Stimulated activated CD4-positive, alpha-beta T cell treated with anti-CD3 and anti-CD28 coated beads, Interleukin-4, amount 100 ng/mL, for 1 hour (primary cell): Measurements from ENCODE around the gene LOC128125822.

Source experiments
- DNase-seq: peaks from one replicate; pipeline ENCODE4 v3.0.0-alpha.2; 2020

The LOC128125822 gene

DNA sequence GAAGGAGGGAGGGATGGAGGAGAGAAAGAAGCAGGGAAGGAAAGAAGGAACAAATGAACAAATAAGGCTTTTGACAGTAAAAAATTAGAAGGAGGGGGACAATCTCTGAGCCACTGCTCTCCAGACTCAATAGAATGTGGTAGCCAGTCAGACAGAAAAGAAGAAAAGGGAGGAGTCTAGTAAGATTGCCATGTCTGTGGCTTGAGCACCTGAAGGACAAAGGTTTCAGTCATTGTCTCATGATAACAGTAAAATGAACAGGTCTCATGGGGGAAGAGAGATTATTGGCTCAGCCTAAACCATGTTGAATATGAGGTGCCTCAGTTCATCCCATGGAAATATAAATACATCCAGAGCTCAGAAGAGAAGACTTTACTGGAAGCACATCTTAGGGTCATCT is 14.0 kb upstream of the LOC128125822 start:
- no peak for DNase-seq

- no peak for DNase-seq
Observed at GRCh38 chr6:63560801-63561287, 11.4 kb upstream of the LOC128125822 start.

DNA sequence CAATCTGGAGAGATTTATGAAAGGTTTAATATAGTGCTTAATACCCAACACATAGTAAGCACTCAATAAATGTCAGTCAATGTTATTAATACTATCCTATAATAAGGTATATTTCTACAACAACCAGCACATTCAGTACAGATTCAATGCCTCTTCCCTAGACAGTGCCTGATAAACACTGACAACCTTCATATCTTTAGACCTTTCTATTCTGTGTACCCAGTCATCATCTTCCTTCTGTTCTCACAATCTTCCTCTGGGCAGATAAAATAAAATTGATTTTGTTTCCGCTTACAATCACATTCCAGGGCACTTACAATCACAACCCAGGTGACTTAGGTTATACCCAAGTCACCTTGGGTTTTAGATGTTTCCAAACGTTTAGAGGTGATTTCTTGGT is 11.0 kb upstream of the LOC128125822 start:
- no peak for DNase-seq

DNA sequence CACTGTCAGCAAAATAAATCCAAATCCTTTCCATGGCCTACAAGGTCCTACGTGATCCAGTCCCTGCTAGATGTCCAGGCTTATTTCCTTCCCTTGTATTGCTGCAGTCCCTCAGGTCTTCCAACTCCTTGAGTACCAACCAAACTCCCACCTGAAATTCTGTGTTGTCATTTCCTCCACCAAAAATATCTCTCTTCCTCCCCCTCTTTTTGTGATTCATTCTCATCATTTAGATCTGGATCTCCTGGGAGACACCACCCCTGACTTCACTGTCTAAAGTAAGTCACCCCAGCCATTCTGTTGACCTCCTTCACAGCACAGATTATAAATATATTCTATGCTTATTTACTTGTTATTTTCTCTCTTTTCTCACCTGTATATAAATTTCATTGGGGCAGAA is 9.0 kb upstream of the LOC128125822 start:
- DNase-seq: no peak

DNA sequence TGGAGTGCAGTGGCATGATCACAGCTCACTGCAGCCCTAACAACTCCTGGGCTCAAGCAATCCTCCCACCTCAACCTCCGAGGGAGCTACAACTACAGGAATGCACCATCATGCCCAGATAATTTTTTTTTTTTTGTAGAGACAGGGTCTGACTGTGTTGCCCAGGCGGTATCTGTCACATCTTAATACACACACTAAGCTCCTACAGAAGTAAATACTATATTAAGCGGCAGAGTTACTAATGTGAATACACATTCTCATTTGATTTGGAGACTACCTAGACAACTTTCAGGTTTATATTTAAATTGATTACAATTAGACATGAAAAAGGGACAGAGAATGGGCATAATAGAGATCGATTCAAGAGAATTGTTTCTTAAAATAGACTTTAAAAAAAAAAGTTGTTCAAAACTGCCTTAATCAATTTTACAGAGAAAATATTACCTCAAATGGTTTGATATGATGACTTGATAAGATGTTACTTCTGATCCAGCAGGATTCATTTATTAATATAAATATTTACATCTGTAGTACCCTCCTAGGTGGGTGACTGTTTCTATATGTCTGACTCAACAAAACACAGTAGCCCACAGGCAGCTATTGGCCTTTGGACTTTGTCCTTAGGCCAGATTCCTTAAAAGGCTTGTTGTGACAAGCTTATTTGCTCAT is 7.1 kb upstream of the LOC128125822 start:
- DNase-seq: no peak

DNA sequence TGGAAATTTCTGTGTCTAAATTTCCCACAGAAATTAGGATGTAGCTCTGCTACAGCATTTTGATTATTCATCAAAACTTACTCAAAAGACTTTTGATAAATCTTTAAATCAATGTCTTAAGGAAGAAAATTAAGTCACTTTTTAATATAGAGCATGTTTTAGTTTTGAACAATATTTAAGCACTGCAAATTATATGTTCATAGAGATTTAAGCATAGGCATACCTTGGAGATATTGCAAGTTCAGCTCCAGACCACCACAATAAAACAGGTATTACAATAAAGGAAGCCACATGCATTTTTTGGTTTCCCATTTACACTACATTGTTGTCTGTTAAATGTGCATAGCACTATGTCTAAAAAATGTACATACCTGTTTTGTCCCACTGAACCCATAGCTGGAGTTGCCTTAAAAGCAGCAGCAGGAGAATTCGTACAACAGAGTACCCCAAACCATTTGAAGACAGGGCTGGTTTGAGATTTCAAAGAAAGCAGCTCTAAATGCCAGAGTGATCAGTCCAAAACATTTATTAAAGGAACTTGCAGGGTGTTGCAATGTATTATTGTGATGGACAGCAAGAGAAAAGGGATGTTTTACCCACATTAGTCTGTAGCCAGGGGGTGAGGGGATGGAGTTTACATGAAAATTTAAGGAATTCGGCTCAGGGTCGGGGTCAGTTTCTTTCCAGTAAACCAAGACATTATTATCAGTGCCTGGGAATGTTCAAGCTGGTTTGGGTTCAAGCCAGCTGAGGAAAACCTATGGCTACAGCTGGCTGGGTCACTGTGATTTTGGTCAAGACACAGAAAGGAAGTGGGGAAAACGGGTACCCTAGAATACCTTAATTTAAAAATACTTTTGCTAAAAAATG is 6.3 kb upstream of the LOC128125822 start:
- DNase-seq: no peak

GRCh38 chr6:63567966-63568365 is 4.3 kb upstream of the LOC128125822 start:
- no peak for DNase-seq

DNA sequence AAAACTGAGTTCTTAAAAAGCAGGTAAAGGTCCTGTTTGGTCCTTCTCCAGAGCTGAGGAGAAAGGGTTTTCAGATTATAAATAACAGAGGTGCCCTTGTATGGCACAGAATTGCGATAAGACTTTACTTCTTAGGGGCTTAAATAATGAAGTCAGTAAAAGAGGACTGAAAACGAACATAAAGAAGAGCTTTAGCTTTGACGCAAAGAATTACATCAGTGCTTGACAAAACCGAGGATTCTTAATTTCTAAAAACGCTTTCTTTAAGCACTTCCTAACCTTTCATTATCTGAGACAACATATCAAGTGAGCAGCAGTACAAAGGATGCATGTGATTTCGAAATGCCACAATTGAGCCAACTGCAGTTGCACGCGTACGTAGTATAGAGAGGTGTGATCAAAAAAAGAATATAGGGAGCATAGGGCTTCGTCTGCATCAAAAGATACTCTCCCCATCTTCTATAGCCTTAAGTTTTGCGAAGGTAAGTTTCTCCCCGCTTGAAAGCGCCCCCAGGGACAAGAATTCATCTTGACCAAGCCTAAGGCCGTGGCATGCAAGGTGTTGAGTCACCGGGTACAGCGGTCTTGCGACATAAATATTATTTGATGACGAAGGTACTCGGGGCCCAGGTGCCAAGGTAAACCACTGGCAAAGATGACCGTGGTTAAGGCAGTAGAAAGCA is 778 bp upstream of the LOC128125822 start:
- DNase-seq: peak; percentile 38

GRCh38 chr6:63572747-63573075 is 431 bp downstream of the LOC128125822 start:
- DNase-seq: no peak

GRCh38 chr6:63573076-63573898 is 1.0 kb downstream of the LOC128125822 start:
- peak; percentile 63 for DNase-seq

DNA sequence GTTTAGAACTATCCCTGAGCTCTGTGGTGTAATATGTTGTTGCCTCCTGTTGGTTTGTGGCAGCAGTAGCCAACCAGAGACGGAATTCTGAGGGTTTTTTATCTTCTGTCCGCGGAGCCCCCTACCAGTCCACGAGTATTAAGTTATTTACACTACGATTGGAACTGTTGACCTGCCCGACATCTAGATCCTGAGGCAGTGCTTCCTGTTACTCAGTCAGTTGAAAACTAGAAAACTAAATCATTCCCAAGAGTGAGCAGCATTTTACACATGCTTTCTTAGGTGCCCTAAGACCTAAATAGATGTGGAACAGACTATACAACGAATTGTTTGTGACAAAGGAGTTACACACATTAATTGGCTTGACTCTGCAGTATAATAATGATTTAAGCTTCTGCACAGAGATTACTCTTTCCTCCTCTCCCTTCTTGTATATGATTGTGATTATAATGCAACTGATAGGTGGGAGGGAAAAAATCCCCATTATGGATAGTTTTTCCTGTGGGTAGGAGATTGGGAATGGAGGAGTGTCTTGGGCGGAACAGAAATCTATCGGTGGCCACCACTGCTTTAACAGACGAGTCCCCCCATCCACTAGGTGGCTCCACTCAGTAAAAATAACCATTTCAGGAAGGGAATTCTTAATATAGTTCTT is 1.7 kb downstream of the LOC128125822 start:
- DNase-seq: peak; percentile 29

- no peak for DNase-seq
Observed at GRCh38 chr6:63574554-63574900, 2.2 kb downstream of the LOC128125822 start.

- no peak for DNase-seq
Observed at GRCh38 chr6:63576147-63576772, 4.0 kb downstream of the LOC128125822 start.

DNA sequence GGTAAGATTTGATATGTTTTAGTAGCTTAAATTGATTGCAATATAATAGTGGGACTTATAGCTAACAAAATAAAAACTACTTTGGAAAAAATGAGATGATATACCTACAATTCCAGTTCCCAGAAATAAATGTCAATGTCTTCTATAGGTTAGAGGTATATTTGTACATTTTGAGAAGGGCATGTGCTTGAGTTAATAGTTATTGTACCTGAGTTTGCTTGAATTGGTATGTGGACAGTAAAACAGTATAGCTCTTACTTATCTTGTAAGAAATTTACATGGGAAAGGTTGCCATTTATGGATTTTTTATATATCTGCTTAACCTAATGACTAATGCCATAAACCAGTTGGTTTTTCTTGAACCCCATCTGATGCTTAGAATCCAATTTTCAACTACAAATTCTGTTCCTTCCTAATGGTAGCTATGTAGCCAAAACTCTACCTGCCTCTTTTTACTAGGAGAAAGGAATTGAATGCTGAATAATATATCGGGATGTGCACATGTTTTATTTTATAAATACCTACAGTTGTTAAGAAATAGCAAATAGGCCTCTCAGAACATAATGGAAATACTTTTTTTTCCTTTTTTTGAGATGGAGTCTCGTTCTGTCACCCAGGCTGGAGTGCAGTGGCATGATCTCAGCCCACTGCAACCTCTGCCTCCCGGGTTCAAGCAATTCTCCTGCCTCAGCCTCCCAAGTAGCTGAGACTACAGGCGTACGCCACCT is 4.9 kb downstream of the LOC128125822 start:
- no peak for DNase-seq

DNA sequence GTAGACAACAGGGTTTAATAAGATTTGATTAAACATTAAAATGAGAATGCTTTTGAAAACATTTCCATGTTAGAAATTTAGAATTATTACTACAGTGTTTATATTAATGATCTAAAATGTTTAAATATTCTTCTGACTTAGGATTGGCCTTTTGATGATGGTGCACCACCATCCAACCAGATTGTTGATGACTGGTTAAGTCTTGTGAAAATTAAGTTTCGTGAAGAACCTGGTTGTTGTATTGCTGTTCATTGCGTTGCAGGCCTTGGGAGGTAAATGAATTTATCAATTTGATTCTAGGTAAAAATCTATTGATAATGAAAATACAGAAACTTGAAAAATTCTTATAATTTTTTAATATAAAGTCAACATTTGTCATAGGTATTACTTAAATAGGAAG is 6.5 kb downstream of the LOC128125822 start:
- no peak for DNase-seq

GRCh38 chr6:63579937-63580703 is 7.8 kb downstream of the LOC128125822 start:
- DNase-seq: no peak

GRCh38 chr6:63580704-63580961 is 8.4 kb downstream of the LOC128125822 start:
- no peak for DNase-seq

GRCh38 chr6:63581355-63582013 is 9.2 kb downstream of the LOC128125822 start:
- DNase-seq: no peak

GRCh38 chr6:63582579-63583231 is 10.4 kb downstream of the LOC128125822 start:
- DNase-seq: no peak

GRCh38 chr6:63584125-63584514 is 11.8 kb downstream of the LOC128125822 start:
- DNase-seq: no peak
